GM10266 (cell line): ENCODE data around the gene NR3C2.

ENCODE experiments used
- DNase-seq: peaks from one replicate; pipeline ENCODE4 v3.0.0; 2012; ENCODE audit errors: extremely low spot score
- CTCF ChIP-seq: IDR thresholded peaks from 2 replicates; pipeline ENCODE4 v1.5.1; 2012; ENCODE audit warnings: mild to moderate bottlenecking, low read depth; ENCODE audit not compliant: control insufficient read depth, insufficient read depth; ENCODE audit errors: missing control alignments

NR3C2 gene

GRCh38 chr4:148081745-148082144, 360.5 kb downstream of the NR3C2 start:
- DNase-seq: no peak

GRCh38 chr4:148081267-148081666, 360.9 kb downstream of the NR3C2 start:
- no peak for DNase-seq
- TF ChIP-seq CTCF: no peak

More at GRCh38 chr4:148081745-148082144, 360.5 kb downstream of the NR3C2 start:
- no peak for TF ChIP-seq CTCF

GRCh38 chr4:148079961-148080360, 362.3 kb downstream of the NR3C2 start:
- no peak for DNase-seq
- no peak for TF ChIP-seq CTCF

- DNase-seq: no peak
- TF ChIP-seq CTCF: no peak
These were observed 364.2 kb downstream of the NR3C2 start for GRCh38 chr4:148078061-148078460.

- DNase-seq: no peak
- no peak for TF ChIP-seq CTCF
These were observed 364.6 kb downstream of the NR3C2 start for GRCh38 chr4:148077581-148077980.

GRCh38 chr4:148076964-148077363, 365.2 kb downstream of the NR3C2 start:
- TF ChIP-seq CTCF: no peak
- DNase-seq: no peak

- TF ChIP-seq CTCF: no peak
- no peak for DNase-seq
These were observed 366.8 kb downstream of the NR3C2 start for GRCh38 chr4:148075438-148075837.

GRCh38 chr4:148074462-148074861, 367.8 kb downstream of the NR3C2 start:
- no peak for TF ChIP-seq CTCF
- DNase-seq: no peak
